PFSK-1 (cell line): ENCODE measurements around the gene TRAF1.

Experiments used
- FOXP2 ChIP-seq: optimal IDR thresholded peaks from 2 replicates; pipeline ENCODE3; 2011; ENCODE audit warnings: borderline replicate concordance, control low read depth, inconsistent platforms; ENCODE audit not compliant: insufficient read depth; ENCODE audit errors: extremely low read length, extremely low read depth
- POLR2AphosphoS5 ChIP-seq: IDR thresholded peaks from 2 replicates; pipeline ENCODE4 v1.6.1; 2012; ENCODE audit warnings: low read depth, mild to moderate bottlenecking, control low read depth, low read length, moderate library complexity
- REST ChIP-seq, 2 experiments: IDR thresholded peaks; 2 replicates each; pipeline versions ENCODE4 v1.6.1 to v1.8.0; 2011 to 2012; ENCODE audit warnings: low read depth in 2 of 2, low read length in 2 of 2, control low read depth in 1 of 2, inconsistent platforms in 1 of 2, mild to moderate bottlenecking in 1 of 2, moderate library complexity in 1 of 2; ENCODE audit not compliant: insufficient read depth in 1 of 2
- SIN3A ChIP-seq: IDR thresholded peaks from 2 replicates; pipeline ENCODE4 v1.6.1; 2012; ENCODE audit warnings: mild to moderate bottlenecking, low read length, moderate library complexity, borderline replicate concordance; ENCODE audit not compliant: insufficient read depth
- TAF1 ChIP-seq: IDR thresholded peaks from 2 replicates; pipeline ENCODE4 v1.6.1; 2012; ENCODE audit warnings: low read length, control low read depth, borderline replicate concordance; ENCODE audit not compliant: insufficient read depth

TRAF1 gene

GRCh38 chr9:120874226-120875194, 52.1 kb downstream of the TRAF1 start:
- TF ChIP-seq FOXP2 (no peak), SIN3A (no peak), TAF1 (no peak), POLR2AphosphoS5 (no peak), REST (IDR thresholded peaks at IDR 0.05; ENCODE audit: insufficient read depth in 1 of 2, low read depth in 2 of 2, low read length in 2 of 2) (no peak)

GRCh38 chr9:120873512-120873911, 53.1 kb downstream of the TRAF1 start:
- TF ChIP-seq POLR2AphosphoS5 = no peak
- no peak for TF ChIP-seq TAF1
- TF ChIP-seq FOXP2 = no peak
- no peak for TF ChIP-seq REST (IDR thresholded peaks at IDR 0.05; ENCODE audit: insufficient read depth in 1 of 2, low read depth in 2 of 2, low read length in 2 of 2)
- TF ChIP-seq SIN3A = no peak

- TF ChIP-seq TAF1 = no peak
- no peak for TF ChIP-seq SIN3A
These were observed 53.6 kb downstream of the TRAF1 start for GRCh38 chr9:120872791-120873502.

- TF ChIP-seq REST (IDR thresholded peaks at IDR 0.05; ENCODE audit: insufficient read depth in 1 of 2, low read depth in 2 of 2, low read length in 2 of 2) (no peak), SIN3A (no peak), POLR2AphosphoS5 (no peak)
These were observed 56.4 kb downstream of the TRAF1 start for GRCh38 chr9:120870206-120870605.

- TF ChIP-seq FOXP2 (no peak), REST (IDR thresholded peaks at IDR 0.05; ENCODE audit: insufficient read depth in 1 of 2, low read depth in 2 of 2, low read length in 2 of 2) (no peak), TAF1 (no peak), POLR2AphosphoS5 (no peak), SIN3A (no peak)
These were observed 56.9 kb downstream of the TRAF1 start for GRCh38 chr9:120869726-120870125.
